ENCODE data around the gene CTSA.

Gene CTSA

GRCh38 chr20:45850238-45850637, 40.9 kb upstream of the CTSA start:
- Histone ChIP-seq H3K4me2 (ENCODE audit: low read length) (no peak overlapping the region), H3K27ac (ENCODE audit: low read length) (no peak overlapping the region), H4K20me1 (ENCODE audit: insufficient read depth, low read length) (no peaks in the 10 kb centered on the region), H3K36me3 (replicated peaks; ENCODE audit: low read depth, low read length) (peaks cover 9% of the 10 kb centered on the region), H3K9ac (ENCODE audit: low read length) (no peak overlapping the region), H3K79me2 (ENCODE audit: low read length) (no peaks in the 10 kb centered on the region), H3K9me3 (ENCODE audit: insufficient read depth, low read length) (no peaks in the 10 kb centered on the region), H3K4me1 (ENCODE audit: low read length) (no peaks in the 10 kb centered on the region), H3K27me3 (ENCODE audit: low read depth, low read length) (no peaks in the 10 kb centered on the region), H3K4me3 (ENCODE audit: low read length) (no peak overlapping the region), H2AFZ (ENCODE audit: low read depth, low read length) (no peak overlapping the region)
- TF ChIP-seq EZH2phosphoT487 (IDR thresholded peaks at IDR 0.05; ENCODE audit: low read depth) (no peak), CTCF (IDR thresholded peaks at IDR 0.05; ENCODE audit: low read depth, low read length) (no peak)

- H3K4me3 ChIP-seq (ENCODE audit: low read length) = no peak overlapping the region
- no peaks in the 10 kb centered on the region for H3K4me1 ChIP-seq (ENCODE audit: low read length)
- H3K79me2 ChIP-seq (ENCODE audit: low read length) = peaks cover 2% of the 10 kb centered on the region; the same call in 1 of the 2 replicates
- no peaks in the 10 kb centered on the region for H3K27me3 ChIP-seq (ENCODE audit: low read depth, low read length)
- H3K27ac ChIP-seq (ENCODE audit: low read length) = no peak overlapping the region
- H2AFZ ChIP-seq (ENCODE audit: low read depth, low read length) = no peak overlapping the region
- no peaks in the 10 kb centered on the region for H4K20me1 ChIP-seq (ENCODE audit: insufficient read depth, low read length)
- no peak overlapping the region for H3K9ac ChIP-seq (ENCODE audit: low read length)
- no peak overlapping the region for H3K4me2 ChIP-seq (ENCODE audit: low read length)
- H3K9me3 ChIP-seq (ENCODE audit: insufficient read depth, low read length) = no peaks in the 10 kb centered on the region
- no peak for TF ChIP-seq CTCF (IDR thresholded peaks at IDR 0.05; ENCODE audit: low read depth, low read length)
- TF ChIP-seq EZH2phosphoT487 (IDR thresholded peaks at IDR 0.05; ENCODE audit: low read depth) = no peak
- peaks cover 7% of the 10 kb centered on the region for H3K36me3 ChIP-seq (replicated peaks; ENCODE audit: low read depth, low read length)
Measured at GRCh38 chr20:45850926-45851325, 40.2 kb upstream of the CTSA start.

GRCh38 chr20:45851501-45851900, 39.6 kb upstream of the CTSA start:
- H4K20me1 ChIP-seq (ENCODE audit: insufficient read depth, low read length) = no peaks in the 10 kb centered on the region
- peaks cover 7% of the 10 kb centered on the region for H3K36me3 ChIP-seq (replicated peaks; ENCODE audit: low read depth, low read length)

GRCh38 chr20:45852326-45852725, 38.8 kb upstream of the CTSA start:
- no peak overlapping the region for H3K27ac ChIP-seq (ENCODE audit: low read length)
- H3K4me2 ChIP-seq (ENCODE audit: low read length) = no peak overlapping the region
- no peaks in the 10 kb centered on the region for H3K27me3 ChIP-seq (ENCODE audit: low read depth, low read length)
- peaks cover 7% of the 10 kb centered on the region for H3K4me1 ChIP-seq (ENCODE audit: low read length)
- no peak overlapping the region for H3K9ac ChIP-seq (ENCODE audit: low read length)
- no peak for TF ChIP-seq CTCF (IDR thresholded peaks at IDR 0.05; ENCODE audit: low read depth, low read length)
- TF ChIP-seq EZH2phosphoT487 (IDR thresholded peaks at IDR 0.05; ENCODE audit: low read depth) = no peak
- peaks cover 14% of the 10 kb centered on the region for H3K79me2 ChIP-seq (ENCODE audit: low read length)
- H3K9me3 ChIP-seq (ENCODE audit: insufficient read depth, low read length) = no peaks in the 10 kb centered on the region
- no peak overlapping the region for H3K4me3 ChIP-seq (ENCODE audit: low read length)
- H4K20me1 ChIP-seq (ENCODE audit: insufficient read depth, low read length) = no peaks in the 10 kb centered on the region
- peaks cover 7% of the 10 kb centered on the region for H3K36me3 ChIP-seq (replicated peaks; ENCODE audit: low read depth, low read length)
- no peak overlapping the region for H2AFZ ChIP-seq (ENCODE audit: low read depth, low read length)

More at GRCh38 chr20:45851501-45851900, 39.6 kb upstream of the CTSA start:
- Histone ChIP-seq H3K27me3 (ENCODE audit: low read depth, low read length) (no peaks in the 10 kb centered on the region), H3K9ac (ENCODE audit: low read length) (no peak overlapping the region), H3K79me2 (ENCODE audit: low read length) (peaks cover 8% of the 10 kb centered on the region), H3K4me1 (ENCODE audit: low read length) (peaks cover 6% of the 10 kb centered on the region), H2AFZ (ENCODE audit: low read depth, low read length) (no peak overlapping the region), H3K9me3 (ENCODE audit: insufficient read depth, low read length) (no peaks in the 10 kb centered on the region), H3K27ac (ENCODE audit: low read length) (no peak overlapping the region), H3K4me3 (ENCODE audit: low read length) (no peak overlapping the region), H3K4me2 (ENCODE audit: low read length) (no peak overlapping the region)
- TF ChIP-seq CTCF (IDR thresholded peaks at IDR 0.05; ENCODE audit: low read depth, low read length) = no peak
- TF ChIP-seq EZH2phosphoT487 (IDR thresholded peaks at IDR 0.05; ENCODE audit: low read depth) = no peak

Data from OCI-LY3 (cell line).